Astrocyte (in vitro differentiated cells and primary cell): ENCODE results near the gene KIFC1. TPM values are rescaled to one million over a fixed set of nuclear protein-coding genes. Genes with fewer than 3 reads are reported as not detected.
A peak's percentile ranks its signal among the peaks of the same experiment; 100 is the strongest.

ENCODE experiments used
- DNase-seq: peaks from one replicate; pipeline ENCODE4 v3.0.0-alpha.2; 2010; ENCODE audit warnings: low read depth
- FAIRE-seq: peaks from 2 replicates; lab custom pipeline; 2011; peaks lifted over from hg19 to GRCh38; lab: Jason Lieb, UNC
- H2AFZ ChIP-seq: 2 replicates; pipeline ENCODE4 v1.6.0; 2012; ENCODE audit warnings: low read depth, low read length, inconsistent platforms
- H3K27ac ChIP-seq: 2 replicates; pipeline ENCODE4 v1.5.1; 2011; ENCODE audit warnings: low read depth, low read length, inconsistent platforms
- H3K27me3 ChIP-seq: 2 replicates; pipeline ENCODE4 v1.6.0; 2011; ENCODE audit warnings: low read length, inconsistent platforms; ENCODE audit not compliant: insufficient read depth
- H3K36me3 ChIP-seq: 2 replicates; pipeline ENCODE4 v1.5.1; 2011; ENCODE audit warnings: low read length, inconsistent platforms; ENCODE audit not compliant: insufficient read depth
- H3K4me1 ChIP-seq: 2 replicates; pipeline ENCODE4 v1.5.1; 2011; ENCODE audit warnings: low read length, inconsistent platforms; ENCODE audit not compliant: insufficient read depth
- H3K4me2 ChIP-seq: 2 replicates; pipeline ENCODE4 v1.6.0; 2012; ENCODE audit warnings: low read length, inconsistent platforms
- H3K4me3 ChIP-seq: 2 replicates; pipeline ENCODE4 v1.5.1; 2011; ENCODE audit warnings: low read depth, mild to moderate bottlenecking, low read length, inconsistent platforms; ENCODE audit not compliant: insufficient read depth
- H3K79me2 ChIP-seq: 2 replicates; pipeline ENCODE4 v1.6.0; 2012; ENCODE audit warnings: mild to moderate bottlenecking, low read length, inconsistent platforms; ENCODE audit not compliant: insufficient read depth
- H3K9ac ChIP-seq: 2 replicates; pipeline ENCODE4 v1.6.0; 2012; ENCODE audit warnings: mild to moderate bottlenecking, low read length, inconsistent platforms
- H3K9me3 ChIP-seq: 2 replicates; pipeline ENCODE4 v1.5.1; 2012; ENCODE audit warnings: low read depth, mild to moderate bottlenecking, low read length, inconsistent platforms; ENCODE audit not compliant: insufficient read depth
- H4K20me1 ChIP-seq: 2 replicates; pipeline ENCODE4 v1.6.0; 2012; ENCODE audit warnings: low read length, inconsistent platforms; ENCODE audit not compliant: insufficient read depth
- H3K27ac Mint-ChIP-seq: one replicate; pipeline ENCODE4 v1.8.0; 2021; ENCODE audit warnings: mild to moderate bottlenecking, mixed read lengths; ENCODE audit not compliant: unreplicated experiment
- H3K27me3 Mint-ChIP-seq: one replicate; pipeline ENCODE4 v1.8.0; 2021; ENCODE audit warnings: low read depth, mixed read lengths; ENCODE audit not compliant: unreplicated experiment
- H3K36me3 Mint-ChIP-seq: one replicate; pipeline ENCODE4 v1.8.0; 2021; ENCODE audit warnings: low read depth, mixed read lengths; ENCODE audit not compliant: unreplicated experiment
- H3K4me1 Mint-ChIP-seq: one replicate; pipeline ENCODE4 v1.8.0; 2021; ENCODE audit warnings: low read depth, mixed read lengths; ENCODE audit not compliant: unreplicated experiment
- H3K4me3 Mint-ChIP-seq: one replicate; pipeline ENCODE4 v1.8.0; 2021; ENCODE audit warnings: mild to moderate bottlenecking, moderate library complexity, mixed read lengths; ENCODE audit not compliant: unreplicated experiment
- H3K9me3 Mint-ChIP-seq: one replicate; pipeline ENCODE4 v1.8.0; 2021; ENCODE audit warnings: mild to moderate bottlenecking, mixed read lengths; ENCODE audit not compliant: unreplicated experiment
- CTCF ChIP-seq: IDR thresholded peaks from 2 replicates; pipeline ENCODE4 v1.5.1; 2011; ENCODE audit warnings: low read depth, mild to moderate bottlenecking, inconsistent platforms, low read length, moderate library complexity; ENCODE audit not compliant: insufficient read depth
- EZH2 ChIP-seq: IDR thresholded peaks from 2 replicates; pipeline ENCODE4 v1.6.1; 2012; ENCODE audit warnings: mild to moderate bottlenecking, low read length, inconsistent platforms; ENCODE audit not compliant: insufficient read depth
- total RNA-seq: library from RNA; stranded (reverse); gene quantifications from 2 replicates; pipeline ENCODE4 v1.2.1, GENCODE V29; 2021

Gene KIFC1
- total RNA-seq, 1 donor from 2014 or later = 4.2 TPM

GRCh38 chr6:33384581-33385020, 7.0 kb upstream of the KIFC1 start:
- Histone ChIP-seq H3K79me2 (no peaks in the 10 kb centered on the region), H4K20me1 (no peaks in the 10 kb centered on the region), H3K4me1 (no peaks in the 10 kb centered on the region), H3K9ac (no peak overlapping the region), H3K27me3 (no peaks in the 10 kb centered on the region), H3K9me3 (no peaks in the 10 kb centered on the region), H3K36me3 (no peaks in the 10 kb centered on the region), H3K4me3 (no peak overlapping the region), H3K27ac (no peak overlapping the region), H3K4me2 (no peak overlapping the region), H2AFZ (peak overlapping the region; percentile 29)
- DNase-seq (peak; percentile 52), FAIRE-seq (no peak)
- Mint-ChIP-seq H3K36me3 (no peaks in the 10 kb centered on the region), H3K27ac (no peak overlapping the region), H3K4me3 (no peak overlapping the region), H3K27me3 (peaks cover 6% of the 10 kb centered on the region), H3K4me1 (no peaks in the 10 kb centered on the region), H3K9me3 (no peaks in the 10 kb centered on the region)
- TF ChIP-seq CTCF (peak; percentile 42), EZH2 (no peak)

- FAIRE-seq (no peak), DNase-seq (no peak)
- H3K27me3 Mint-ChIP-seq = no peaks in the 10 kb centered on the region
- no peak overlapping the region for H3K4me3 ChIP-seq
- H3K9me3 ChIP-seq = no peaks in the 10 kb centered on the region
- H3K9me3 Mint-ChIP-seq = no peaks in the 10 kb centered on the region
- H3K27ac Mint-ChIP-seq = no peak overlapping the region
- H3K4me2 ChIP-seq = no peak overlapping the region
- H3K36me3 ChIP-seq = no peaks in the 10 kb centered on the region
- no peak overlapping the region for H3K9ac ChIP-seq
- no peaks in the 10 kb centered on the region for H3K27me3 ChIP-seq
- TF ChIP-seq CTCF = no peak
- no peak for TF ChIP-seq EZH2
- peaks cover 34% of the 10 kb centered on the region for H3K79me2 ChIP-seq
- H3K36me3 Mint-ChIP-seq = no peaks in the 10 kb centered on the region
- H3K27ac ChIP-seq = no peak overlapping the region
- H3K4me1 ChIP-seq = peaks cover 13% of the 10 kb centered on the region
- H3K4me3 Mint-ChIP-seq = no peak overlapping the region
- H4K20me1 ChIP-seq = no peaks in the 10 kb centered on the region
- H2AFZ ChIP-seq = no peak overlapping the region
- peaks cover 6% of the 10 kb centered on the region for H3K4me1 Mint-ChIP-seq
Observed at GRCh38 chr6:33390173-33390572, 1.4 kb upstream of the KIFC1 start.

- Mint-ChIP-seq H3K4me1 (peaks cover 6% of the 10 kb centered on the region), H3K27me3 (no peaks in the 10 kb centered on the region), H3K27ac (peak overlapping the region; percentile 87), H3K4me3 (peak overlapping the region; percentile 81), H3K9me3 (no peaks in the 10 kb centered on the region), H3K36me3 (no peaks in the 10 kb centered on the region)
- Histone ChIP-seq H3K4me2 (peak overlapping the region; percentile 55), H3K79me2 (peaks cover 40% of the 10 kb centered on the region), H3K4me1 (peaks cover 13% of the 10 kb centered on the region), H4K20me1 (no peaks in the 10 kb centered on the region), H3K27ac (peak overlapping the region; percentile 63), H3K36me3 (no peaks in the 10 kb centered on the region), H3K9ac (peak overlapping the region; percentile 30), H3K27me3 (no peaks in the 10 kb centered on the region), H3K4me3 (no peak overlapping the region), H2AFZ (peak overlapping the region; percentile 73), H3K9me3 (no peaks in the 10 kb centered on the region)
- TF ChIP-seq CTCF (no peak), EZH2 (no peak)
- DNase-seq (no peak), FAIRE-seq (no peak)
Observed at GRCh38 chr6:33390767-33391277, 801 bp upstream of the KIFC1 start.
